ENCODE data around the gene EP300.

The EP300 gene

DNA sequence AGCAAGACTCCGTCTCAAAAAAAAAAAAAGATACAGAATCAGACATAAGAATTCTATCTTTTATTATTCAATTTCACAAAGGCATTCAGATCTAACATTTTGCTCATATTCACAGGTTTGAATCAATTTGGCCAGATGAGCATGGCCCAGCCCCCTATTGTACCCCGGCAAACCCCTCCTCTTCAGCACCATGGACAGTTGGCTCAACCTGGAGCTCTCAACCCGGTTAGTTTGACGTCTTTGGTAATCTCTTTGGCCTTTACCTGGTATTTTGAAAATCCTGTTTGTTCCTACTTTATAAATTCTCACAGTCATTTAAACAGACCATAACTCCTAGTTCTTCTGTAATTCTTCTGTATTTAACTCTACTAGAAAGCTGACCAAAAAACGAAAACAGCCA lies 55.3 kb downstream of the EP300 start:
- CTCF ChIA-PET: no interaction called here
- no peak for DNase-seq (ENCODE audit: extremely low spot score)
- POLR2A ChIA-PET: no interaction called here
- TF ChIP-seq, protein P1, sequence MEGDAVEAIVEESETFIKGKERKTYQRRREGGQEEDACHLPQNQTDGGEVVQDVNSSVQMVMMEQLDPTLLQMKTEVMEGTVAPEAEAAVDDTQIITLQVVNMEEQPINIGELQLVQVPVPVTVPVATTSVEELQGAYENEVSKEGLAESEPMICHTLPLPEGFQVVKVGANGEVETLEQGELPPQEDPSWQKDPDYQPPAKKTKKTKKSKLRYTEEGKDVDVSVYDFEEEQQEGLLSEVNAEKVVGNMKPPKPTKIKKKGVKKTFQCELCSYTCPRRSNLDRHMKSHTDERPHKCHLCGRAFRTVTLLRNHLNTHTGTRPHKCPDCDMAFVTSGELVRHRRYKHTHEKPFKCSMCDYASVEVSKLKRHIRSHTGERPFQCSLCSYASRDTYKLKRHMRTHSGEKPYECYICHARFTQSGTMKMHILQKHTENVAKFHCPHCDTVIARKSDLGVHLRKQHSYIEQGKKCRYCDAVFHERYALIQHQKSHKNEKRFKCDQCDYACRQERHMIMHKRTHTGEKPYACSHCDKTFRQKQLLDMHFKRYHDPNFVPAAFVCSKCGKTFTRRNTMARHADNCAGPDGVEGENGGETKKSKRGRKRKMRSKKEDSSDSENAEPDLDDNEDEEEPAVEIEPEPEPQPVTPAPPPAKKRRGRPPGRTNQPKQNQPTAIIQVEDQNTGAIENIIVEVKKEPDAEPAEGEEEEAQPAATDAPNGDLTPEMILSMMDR (IDR thresholded peaks at IDR 0.05; ENCODE audit: control extremely low read depth, extremely low read depth, low read depth, missing control alignments): no peak

DNA sequence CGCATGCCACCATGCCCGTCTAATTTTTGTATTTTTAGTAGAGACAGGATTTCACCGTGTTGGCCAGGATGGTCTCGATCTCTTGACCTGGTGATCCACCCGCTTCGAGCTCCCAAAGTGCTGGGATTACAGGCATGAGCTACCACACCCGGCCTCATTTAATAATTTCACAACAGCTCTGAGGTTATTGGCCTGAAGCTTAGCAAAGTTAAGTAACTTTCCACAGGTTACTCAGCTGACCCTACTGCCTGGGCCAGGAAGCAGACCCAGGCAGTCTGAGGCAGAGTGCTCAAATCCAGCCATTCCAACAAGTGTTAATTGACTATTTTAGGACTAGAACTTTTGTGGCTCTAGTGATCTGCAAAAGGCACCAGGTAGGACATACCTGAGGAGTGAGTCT lies 60.5 kb downstream of the EP300 start:
- POLR2A ChIA-PET: no interaction called here
- no peak for DNase-seq (ENCODE audit: extremely low spot score)
- TF ChIP-seq, protein P1 (IDR thresholded peaks at IDR 0.05; ENCODE audit: control extremely low read depth, extremely low read depth, low read depth, missing control alignments): no peak
- CTCF ChIA-PET: interaction anchor here (1.6 kb wide), 1 partner anchor 28 kb away, joined by 3 read pairs; no protein-coding TSS in a partner anchor

DNA sequence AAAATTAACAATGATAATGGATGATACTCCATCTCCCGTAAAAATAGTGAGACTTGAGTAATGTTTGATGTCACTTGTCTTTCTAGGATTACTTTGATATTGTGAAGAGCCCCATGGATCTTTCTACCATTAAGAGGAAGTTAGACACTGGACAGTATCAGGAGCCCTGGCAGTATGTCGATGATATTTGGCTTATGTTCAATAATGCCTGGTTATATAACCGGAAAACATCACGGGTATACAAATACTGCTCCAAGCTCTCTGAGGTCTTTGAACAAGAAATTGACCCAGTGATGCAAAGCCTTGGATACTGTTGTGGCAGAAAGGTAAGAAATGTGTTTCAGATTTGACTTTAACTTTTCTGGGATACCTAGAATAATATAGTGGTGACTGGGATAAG lies 64.7 kb downstream of the EP300 start:
- TF ChIP-seq, protein P1 (IDR thresholded peaks at IDR 0.05; ENCODE audit: control extremely low read depth, extremely low read depth, low read depth, missing control alignments): no peak
- ChIA-PET CTCF (no interaction called here), POLR2A (no interaction called here)
- no peak for DNase-seq (ENCODE audit: extremely low spot score)

DNA sequence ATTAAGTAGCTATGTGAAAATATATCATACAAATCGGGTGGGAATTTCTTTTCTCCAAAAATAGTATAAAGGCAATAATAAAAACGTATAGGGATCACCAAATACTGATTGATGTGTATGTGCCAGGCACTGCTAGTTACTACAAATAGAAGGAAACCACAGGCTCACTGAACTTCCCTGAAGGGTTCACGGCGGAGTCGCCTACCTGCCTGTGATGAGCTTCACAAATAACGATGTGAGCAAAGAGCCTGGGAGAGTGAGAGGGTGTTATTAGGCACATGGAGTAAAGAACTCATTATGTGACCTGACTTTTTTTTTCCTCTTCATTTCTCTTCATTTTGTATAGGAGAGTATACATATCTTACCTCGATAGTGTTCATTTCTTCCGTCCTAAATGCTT lies 76.8 kb downstream of the EP300 start:
- ChIA-PET POLR2A (interaction anchor here (0.6 kb wide), 1 partner anchor 18 kb away, joined by 3 read pairs; no protein-coding TSS in a partner anchor), CTCF (interaction anchor here (1.2 kb wide), 1 partner anchor 13 kb away, joined by 3 read pairs; no protein-coding TSS in a partner anchor)
- no peak for DNase-seq (ENCODE audit: extremely low spot score)
- TF ChIP-seq, protein P1 (IDR thresholded peaks at IDR 0.05; ENCODE audit: control extremely low read depth, extremely low read depth, low read depth, missing control alignments): no peak

DNA sequence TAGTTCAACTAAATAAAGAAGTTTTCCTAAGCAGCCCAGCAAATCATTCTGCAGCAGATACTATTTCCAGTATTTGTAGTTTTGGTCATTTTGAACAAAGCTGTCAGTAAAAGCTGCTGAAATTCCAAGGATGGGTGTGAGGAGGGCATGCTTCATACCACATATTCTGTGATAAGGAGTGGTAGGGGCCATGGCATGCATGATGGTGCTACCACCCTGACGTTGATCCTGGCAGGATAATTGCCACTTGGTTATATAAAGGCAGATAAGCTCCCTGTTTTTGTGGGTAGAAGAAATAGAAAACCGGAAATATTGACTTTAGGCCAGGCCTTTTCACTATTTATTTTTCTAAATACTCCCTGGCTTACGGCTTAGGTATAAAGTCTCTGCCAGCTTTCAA lies 79.6 kb downstream of the EP300 start:
- ChIA-PET CTCF (interaction anchor here (1.1 to 2.5 kb wide), 6 partner anchors 9 to 249 kb away, joined by 3 to 10 read pairs (median 6); no protein-coding TSS in a partner anchor), POLR2A (no interaction called here)
- TF ChIP-seq, protein P1 (IDR thresholded peaks at IDR 0.05; ENCODE audit: control extremely low read depth, extremely low read depth, low read depth, missing control alignments): no peak
- DNase-seq (ENCODE audit: extremely low spot score): no peak

DNA sequence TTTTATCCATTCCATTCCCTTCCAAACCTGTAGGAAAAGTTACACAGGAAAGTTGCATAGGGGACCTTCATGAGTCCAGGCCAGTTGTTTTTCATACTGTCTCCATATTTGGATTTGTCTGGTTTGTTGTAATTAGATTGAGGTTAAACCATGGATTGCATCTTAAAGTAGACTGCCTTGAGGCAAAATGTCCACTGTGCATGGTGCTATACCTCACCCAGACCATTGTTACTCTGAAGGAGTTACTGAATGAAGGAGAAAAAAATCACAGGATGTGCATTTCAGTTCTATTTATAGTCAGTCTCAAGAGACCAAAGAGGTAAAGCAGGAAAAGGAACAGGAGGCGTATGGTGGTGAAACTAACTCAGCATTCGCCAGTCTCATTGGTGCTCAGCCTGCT lies 83.2 kb downstream of the EP300 start:
- CTCF ChIA-PET: interaction anchor here (1.7 kb wide), 1 partner anchor 32 kb away, joined by 3 read pairs; no protein-coding TSS in a partner anchor
- TF ChIP-seq, protein P1 (IDR thresholded peaks at IDR 0.05; ENCODE audit: control extremely low read depth, extremely low read depth, low read depth, missing control alignments): no peak
- POLR2A ChIA-PET: no interaction called here
- no peak for DNase-seq (ENCODE audit: extremely low spot score)

Data from GM10248 (cell line).